HCT116 (cell line): Measurements from ENCODE around the gene LASP1. TPM values are rescaled to one million over a fixed set of nuclear protein-coding genes. Genes with fewer than 3 reads are reported as not detected.
"Not testable (repeated sequence)": the region's sequence is repeated elsewhere in the genome, so short reads cannot be mapped to it uniquely, and the experiment has no call there.

Experiments
- ATAC-seq: fragments of 200-7000 bp; cut with Tn5 transposase; 2 replicates; pipeline ENCODE4 v1.9.1; 2020; ENCODE audit warnings: mild to moderate bottlenecking, moderate library complexity
- BruUV-seq: library from RNA; stranded (reverse); fragments of 400-500 nt; replicated peaks from 2 replicates; lab custom pipeline; 2021; lab: Mats Ljungman, UMichigan
- CTCF ChIA-PET: fragments of 300-600 bp; sonication (Branson Sonifier 250); formaldehyde crosslinking; loops from one replicate; lab custom pipeline; 2021; ENCODE audit warnings: antibody characterized with exemption; lab: Charles Lee
- POLR2A ChIA-PET: fragments of 300-600, 350-600 bp; sonication (Branson Sonifier 250); formaldehyde crosslinking; loops from one replicate; lab custom pipeline; 2021; ENCODE audit warnings: antibody characterized with exemption; lab: Charles Lee
- RAD21 ChIA-PET, 2 experiments: fragments of 300-600 bp; sonication (Branson Sonifier 250); formaldehyde crosslinking; loops; one replicate each; lab custom pipeline; 2023; ENCODE audit warnings: low total read pairs in 2 of 2; ENCODE audit not compliant: uncharacterized antibody in 2 of 2, unreplicated experiment in 2 of 2, low non-redundant PET in 1 of 2; lab: Charles Lee
- DNase-seq: peaks from one replicate; pipeline ENCODE4 v3.0.0-alpha.2; 2010; ENCODE audit warnings: low read depth, low spot score
- H2AFZ ChIP-seq: fragments of 200-600 bp; shearing (Covaris generic), sonication (generic); 2 replicates; pipeline ENCODE4 v1.6.1; 2017; ENCODE audit warnings: low read depth, mixed run types, mixed read lengths, antibody characterized with exemption, low read length; ENCODE audit not compliant: poor library complexity, severe bottlenecking
- H3K27ac ChIP-seq: 2 replicates; pipeline ENCODE4 v1.5.1; 2012; ENCODE audit warnings: low read depth, low read length
- H3K27me3 ChIP-seq: fragments of 200-600 bp; sonication (generic); 2 replicates; pipeline ENCODE4 v1.6.1; 2016; ENCODE audit warnings: mixed run types, low read length, mixed read lengths; ENCODE audit not compliant: insufficient read depth
- H3K36me3 ChIP-seq, 2 experiments: fragments of 200-500 bp in 1 of 2; fragments of 200-600 bp in 1 of 2; sonication (Bioruptor generic) in 1 of 2; sonication (generic) in 1 of 2; 2 replicates each; pipeline versions ENCODE4 v1.5.1 to v1.6.1; 2014 to 2016; ENCODE audit warnings: low read length in 2 of 2, inconsistent platforms in 1 of 2, mixed read lengths in 1 of 2, mixed run types in 1 of 2; ENCODE audit not compliant: insufficient read depth in 2 of 2, control insufficient read depth in 1 of 2
- H3K4me1 ChIP-seq, 2 experiments: fragments of 200-600 bp in 1 of 2; sonication (generic) in 1 of 2; 2 replicates each; pipeline versions ENCODE4 v1.5.1 to v1.6.1; 2012 to 2017; ENCODE audit warnings: low read length in 2 of 2, inconsistent platforms in 1 of 2, mild to moderate bottlenecking in 1 of 2, mixed read lengths in 1 of 2, mixed run types in 1 of 2, moderate library complexity in 1 of 2; ENCODE audit not compliant: insufficient read depth in 2 of 2, control insufficient read depth in 1 of 2
- H3K4me2 ChIP-seq: fragments of 200-600 bp; sonication (generic); 2 replicates; pipeline ENCODE4 v1.6.1; 2017; ENCODE audit warnings: mixed run types, low read length, mixed read lengths
- H3K4me3 ChIP-seq, 2 experiments: fragments of 200-600 bp in 1 of 2; sonication (generic) in 1 of 2; replicated peaks in 1 of 2; 2 replicates each; pipeline ENCODE4 v1.5.1; 2011 to 2016; ENCODE audit warnings: low read length in 2 of 2, control low read depth in 1 of 2, low read depth in 1 of 2, mild to moderate bottlenecking in 1 of 2, mixed read lengths in 1 of 2, mixed run types in 1 of 2
- H3K79me2 ChIP-seq: fragments of 200-600 bp; sonication (generic); 2 replicates; pipeline ENCODE4 v1.6.1; 2017; ENCODE audit warnings: mild to moderate bottlenecking, mixed run types, low read length, moderate library complexity, mixed read lengths; ENCODE audit not compliant: insufficient read depth
- H3K9ac ChIP-seq: fragments of 200-600 bp; sonication (generic); 2 replicates; pipeline ENCODE4 v1.6.1; 2016; ENCODE audit warnings: low read length, mixed read lengths
- H3K9me2 ChIP-seq: fragments of 200-600 bp; sonication (generic), shearing (Covaris generic); 2 replicates; pipeline ENCODE4 v1.6.1; 2017; ENCODE audit warnings: mixed run types, mild to moderate bottlenecking, moderate library complexity; ENCODE audit not compliant: insufficient read depth
- H3K9me3 ChIP-seq, 2 experiments: fragments of 200-500 bp in 1 of 2; fragments of 200-600 bp in 1 of 2; sonication (Bioruptor generic) in 1 of 2; sonication (generic) in 1 of 2; 2 replicates each; pipeline ENCODE4 v1.6.1; 2014 to 2017; ENCODE audit warnings: low read length in 2 of 2, mixed read lengths in 2 of 2, inconsistent platforms in 1 of 2, low read depth in 1 of 2, mild to moderate bottlenecking in 1 of 2, mixed run types in 1 of 2, moderate library complexity in 1 of 2; ENCODE audit not compliant: control insufficient read depth in 1 of 2, insufficient read depth in 1 of 2
- H4K20me1 ChIP-seq: fragments of 200-600 bp; sonication (generic), shearing (Covaris generic); 2 replicates; pipeline ENCODE4 v1.6.1; 2017; ENCODE audit warnings: mixed run types, mild to moderate bottlenecking, moderate library complexity; ENCODE audit not compliant: insufficient read depth
- CBX3 ChIP-seq: IDR thresholded peaks from 2 replicates; pipeline ENCODE4 v1.6.1; 2012; ENCODE audit warnings: low read depth
- EZH2 ChIP-seq: fragments of 200-600 bp; sonication (generic); IDR thresholded peaks from 2 replicates; pipeline ENCODE4 v1.6.1; 2017; ENCODE audit warnings: antibody characterized with exemption, mixed run types
- FOSL1 ChIP-seq: IDR thresholded peaks from 2 replicates; pipeline ENCODE4 v1.6.1; 2012; ENCODE audit warnings: low read depth
- JUND ChIP-seq: IDR thresholded peaks from 2 replicates; pipeline ENCODE4 v1.6.1; 2012
- ZFX ChIP-seq: fragments of 450-650 bp; IDR thresholded peaks from 2 replicates; pipeline ENCODE4 v1.6.1; 2017
- intact Hi-C: fragments of 100-400 bp; cut with micrococcal nuclease; formaldehyde crosslinking; loops from 2 replicates; pipeline ENCODE4 v1.10.0; 2022
- total RNA-seq: library from RNA; stranded (reverse); gene quantifications from one replicate; pipeline ENCODE4 v1.2.1, GENCODE V29; 2021; ENCODE audit not compliant: unreplicated experiment
- TF ChIP-seq, protein P1 (sequence below): IDR thresholded peaks from 2 replicates; pipeline ENCODE4 v1.6.1; 2012; ENCODE audit warnings: low read depth

The LASP1 gene
- total RNA-seq, 1 experiment from 2014 or later = 149 TPM

DNA sequence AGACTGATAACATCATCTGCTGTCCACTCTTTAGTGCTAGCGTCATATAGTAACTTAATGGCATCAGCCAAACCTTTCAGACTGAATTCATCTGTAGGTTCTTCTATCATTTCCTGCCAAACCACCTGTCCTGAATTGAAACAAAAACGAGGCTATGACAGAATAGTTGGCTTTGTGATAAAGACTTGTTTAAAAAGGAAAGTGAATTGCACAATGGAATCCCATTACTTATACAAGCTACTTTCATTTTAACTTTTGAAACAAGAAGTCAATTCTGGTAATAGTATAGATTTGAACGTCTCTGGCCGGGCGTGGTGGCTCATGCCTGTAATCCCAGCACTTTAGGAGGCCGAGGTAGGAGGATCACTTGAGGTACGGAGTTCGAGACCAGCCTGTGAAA is 73.7 kb downstream of the LASP1 start:
- H3K4me1 ChIP-seq = no peaks in the 10 kb centered on the region
- DNase-seq (no peak), ATAC-seq (no peak)
- no peaks in the 10 kb centered on the region for H3K36me3 ChIP-seq
- no peaks in the 10 kb centered on the region for H3K27me3 ChIP-seq
- no TSS peak for BruUV-seq
- TF ChIP-seq FOSL1 = no peak
- TF ChIP-seq ZFX = no peak
- no peak for TF ChIP-seq CBX3
- no peak for TF ChIP-seq JUND
- H4K20me1 ChIP-seq = no peaks in the 10 kb centered on the region
- no peak overlapping the region for H3K27ac ChIP-seq
- no peaks in the 10 kb centered on the region for H3K79me2 ChIP-seq
- POLR2A ChIA-PET = no interaction called here
- H2AFZ ChIP-seq = no peak overlapping the region
- H3K9me3 ChIP-seq = no peaks in the 10 kb centered on the region
- intact Hi-C loops = no loop called here
- no peaks in the 10 kb centered on the region for H3K9me2 ChIP-seq
- RAD21 ChIA-PET = no interaction called here
- no peak overlapping the region for H3K4me2 ChIP-seq
- CTCF ChIA-PET = interaction anchor here (0.6 kb wide), 1 partner anchor 159 kb away, joined by 3 read pairs; no protein-coding TSS in a partner anchor
- no peak overlapping the region for H3K9ac ChIP-seq
- H3K4me3 ChIP-seq = no peak overlapping the region

DNA sequence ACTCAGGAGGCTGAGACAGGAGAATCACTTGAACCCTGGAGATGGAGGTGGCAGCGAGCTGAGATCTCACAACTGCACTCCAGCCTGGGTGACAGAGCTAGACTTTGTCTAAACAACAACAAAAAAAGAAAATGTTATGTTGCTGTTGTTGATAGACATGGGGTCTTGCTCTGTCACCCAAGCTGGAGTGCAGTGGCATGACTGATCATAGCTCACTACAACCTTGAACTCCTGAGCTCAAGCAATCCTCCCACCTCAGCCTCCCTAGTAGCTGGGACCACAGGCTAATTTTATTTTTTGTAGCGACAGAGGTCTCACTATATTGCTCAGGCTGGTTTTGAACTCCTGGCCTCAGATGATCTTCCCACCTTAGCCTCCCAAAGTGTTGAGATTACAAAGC is 77.3 kb downstream of the LASP1 start:
- ChIA-PET POLR2A (no interaction called here), RAD21 (no interaction called here), CTCF (no interaction called here)
- no peaks in the 10 kb centered on the region for H3K4me1 ChIP-seq
- no peak for TF ChIP-seq CBX3
- no peak for TF ChIP-seq EZH2
- TF ChIP-seq, protein P1, sequence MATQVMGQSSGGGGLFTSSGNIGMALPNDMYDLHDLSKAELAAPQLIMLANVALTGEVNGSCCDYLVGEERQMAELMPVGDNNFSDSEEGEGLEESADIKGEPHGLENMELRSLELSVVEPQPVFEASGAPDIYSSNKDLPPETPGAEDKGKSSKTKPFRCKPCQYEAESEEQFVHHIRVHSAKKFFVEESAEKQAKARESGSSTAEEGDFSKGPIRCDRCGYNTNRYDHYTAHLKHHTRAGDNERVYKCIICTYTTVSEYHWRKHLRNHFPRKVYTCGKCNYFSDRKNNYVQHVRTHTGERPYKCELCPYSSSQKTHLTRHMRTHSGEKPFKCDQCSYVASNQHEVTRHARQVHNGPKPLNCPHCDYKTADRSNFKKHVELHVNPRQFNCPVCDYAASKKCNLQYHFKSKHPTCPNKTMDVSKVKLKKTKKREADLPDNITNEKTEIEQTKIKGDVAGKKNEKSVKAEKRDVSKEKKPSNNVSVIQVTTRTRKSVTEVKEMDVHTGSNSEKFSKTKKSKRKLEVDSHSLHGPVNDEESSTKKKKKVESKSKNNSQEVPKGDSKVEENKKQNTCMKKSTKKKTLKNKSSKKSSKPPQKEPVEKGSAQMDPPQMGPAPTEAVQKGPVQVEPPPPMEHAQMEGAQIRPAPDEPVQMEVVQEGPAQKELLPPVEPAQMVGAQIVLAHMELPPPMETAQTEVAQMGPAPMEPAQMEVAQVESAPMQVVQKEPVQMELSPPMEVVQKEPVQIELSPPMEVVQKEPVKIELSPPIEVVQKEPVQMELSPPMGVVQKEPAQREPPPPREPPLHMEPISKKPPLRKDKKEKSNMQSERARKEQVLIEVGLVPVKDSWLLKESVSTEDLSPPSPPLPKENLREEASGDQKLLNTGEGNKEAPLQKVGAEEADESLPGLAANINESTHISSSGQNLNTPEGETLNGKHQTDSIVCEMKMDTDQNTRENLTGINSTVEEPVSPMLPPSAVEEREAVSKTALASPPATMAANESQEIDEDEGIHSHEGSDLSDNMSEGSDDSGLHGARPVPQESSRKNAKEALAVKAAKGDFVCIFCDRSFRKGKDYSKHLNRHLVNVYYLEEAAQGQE = no peak
- no peak for TF ChIP-seq ZFX
- H3K79me2 ChIP-seq = no peaks in the 10 kb centered on the region
- H3K27ac ChIP-seq = no peak overlapping the region
- DNase-seq = no peak
- no peaks in the 10 kb centered on the region for H3K9me3 ChIP-seq
- no peaks in the 10 kb centered on the region for H3K9me2 ChIP-seq
- BruUV-seq = no TSS peak
- no peaks in the 10 kb centered on the region for H4K20me1 ChIP-seq
- no peaks in the 10 kb centered on the region for H3K27me3 ChIP-seq
- no peak overlapping the region for H3K9ac ChIP-seq
- H3K36me3 ChIP-seq = no peaks in the 10 kb centered on the region
- no peak overlapping the region for H2AFZ ChIP-seq
- intact Hi-C loops = no loop called here
- H3K4me3 ChIP-seq = no peak overlapping the region
- ATAC-seq = no peak
- no peak overlapping the region for H3K4me2 ChIP-seq

DNA sequence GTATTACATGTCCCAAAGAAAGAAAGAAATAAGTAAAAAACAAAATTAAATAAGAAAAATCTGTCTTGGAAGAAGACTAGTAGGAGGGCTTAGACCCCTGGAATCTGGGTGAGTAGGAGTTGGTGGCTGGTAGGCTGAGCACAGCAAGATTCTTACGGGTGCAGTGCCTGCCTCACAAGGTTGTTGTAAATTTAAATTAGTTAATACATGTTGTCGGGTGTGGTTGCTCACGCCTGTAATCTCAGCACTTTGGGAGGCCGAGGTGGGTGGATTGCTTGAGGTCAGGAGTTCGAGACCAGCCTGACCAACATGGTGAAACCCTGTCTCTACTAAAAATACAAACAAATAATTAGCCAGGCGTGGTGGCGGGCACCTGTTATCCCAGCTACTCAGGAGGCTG is 83.9 kb downstream of the LASP1 start:
- H4K20me1 ChIP-seq, intact Hi-C loops, H3K4me3 ChIP-seq, H3K9me2 ChIP-seq, H3K9me3 ChIP-seq, POLR2A ChIA-PET, H3K4me2 ChIP-seq, H3K27me3 ChIP-seq, H3K4me1 ChIP-seq, DNase-seq, RAD21 ChIA-PET, H3K27ac ChIP-seq, H3K9ac ChIP-seq, CTCF ChIA-PET, H3K79me2 ChIP-seq, H3K36me3 ChIP-seq, H2AFZ ChIP-seq, BruUV-seq, ATAC-seq: not testable (repeated sequence)
